ENCODE results near the gene GNPTG. TPM values are rescaled to one million over a fixed set of nuclear protein-coding genes. Genes with fewer than 3 reads are reported as not detected.

GNPTG gene
- total RNA-seq, 1 donor from 2014 or later, result 82.2 TPM

DNA sequence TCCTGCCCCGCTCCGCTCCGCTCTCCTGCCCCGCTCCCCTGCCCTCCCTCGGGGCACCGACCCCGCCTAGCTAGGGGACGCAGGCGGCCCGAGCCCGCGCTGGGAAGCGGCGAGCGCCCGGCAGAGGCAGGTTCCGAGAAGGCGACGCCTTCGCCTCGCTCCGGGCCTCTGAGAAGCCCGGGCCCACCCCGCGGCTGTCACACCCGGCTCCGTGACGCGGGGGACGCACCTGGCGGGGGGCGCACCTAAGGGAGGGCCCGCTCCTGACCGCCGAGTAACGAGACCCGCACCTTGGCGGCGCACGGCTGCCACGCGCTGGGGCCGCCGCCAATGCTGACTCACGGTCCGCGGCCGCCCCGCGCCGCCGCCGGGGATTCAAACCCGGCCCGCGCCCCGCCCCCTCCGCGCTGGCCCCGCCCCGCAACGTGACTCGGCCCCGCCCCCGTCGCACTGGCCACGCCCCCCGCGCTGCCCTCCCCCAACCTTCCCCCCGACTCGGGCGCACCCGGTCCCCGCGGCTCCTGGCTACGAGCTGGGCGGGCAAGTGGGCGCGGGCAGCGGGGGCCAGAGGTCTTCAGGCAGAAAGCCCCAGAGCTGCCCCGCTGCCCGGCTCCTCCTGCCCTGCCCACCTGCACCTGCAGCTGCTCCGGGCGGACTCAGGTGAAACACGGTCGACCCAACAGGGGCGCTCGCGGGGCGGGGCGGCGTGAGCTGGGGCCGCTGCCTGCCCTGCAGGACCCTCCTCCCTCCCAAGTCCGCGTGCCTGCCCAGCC is 27.8 kb downstream of the GNPTG start:
- intact Hi-C loops (cut with DNase I), result no loop called here

DNA sequence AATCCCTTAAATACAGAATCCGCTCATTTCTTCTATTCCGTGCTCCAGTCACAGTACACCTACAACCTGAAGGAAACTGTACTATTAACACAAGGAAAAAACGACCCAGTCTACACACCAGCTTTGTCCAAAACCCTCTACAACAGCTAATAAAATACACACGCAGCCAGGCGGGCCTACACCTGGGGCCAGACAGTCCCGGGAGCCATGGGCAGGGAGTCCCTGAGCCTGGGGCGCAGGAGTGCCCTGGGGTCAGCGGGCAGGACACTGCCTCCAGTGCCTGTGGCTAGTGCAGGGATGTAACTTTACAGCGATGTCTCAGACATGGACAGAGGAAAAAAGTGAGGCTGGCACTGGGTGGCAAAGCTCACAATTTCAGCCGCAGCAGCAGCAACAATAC is 28.5 kb downstream of the GNPTG start:
- ATAC-seq (no peak), DNase-seq (ENCODE audit: low spot score) (no peak)
- intact Hi-C loops (cut with DNase I), result no loop called here

More for the DNA sequence above, 27.8 kb downstream of the GNPTG start:
- DNase-seq (ENCODE audit: low spot score) (no peak), ATAC-seq (peak; percentile 48)

DNA sequence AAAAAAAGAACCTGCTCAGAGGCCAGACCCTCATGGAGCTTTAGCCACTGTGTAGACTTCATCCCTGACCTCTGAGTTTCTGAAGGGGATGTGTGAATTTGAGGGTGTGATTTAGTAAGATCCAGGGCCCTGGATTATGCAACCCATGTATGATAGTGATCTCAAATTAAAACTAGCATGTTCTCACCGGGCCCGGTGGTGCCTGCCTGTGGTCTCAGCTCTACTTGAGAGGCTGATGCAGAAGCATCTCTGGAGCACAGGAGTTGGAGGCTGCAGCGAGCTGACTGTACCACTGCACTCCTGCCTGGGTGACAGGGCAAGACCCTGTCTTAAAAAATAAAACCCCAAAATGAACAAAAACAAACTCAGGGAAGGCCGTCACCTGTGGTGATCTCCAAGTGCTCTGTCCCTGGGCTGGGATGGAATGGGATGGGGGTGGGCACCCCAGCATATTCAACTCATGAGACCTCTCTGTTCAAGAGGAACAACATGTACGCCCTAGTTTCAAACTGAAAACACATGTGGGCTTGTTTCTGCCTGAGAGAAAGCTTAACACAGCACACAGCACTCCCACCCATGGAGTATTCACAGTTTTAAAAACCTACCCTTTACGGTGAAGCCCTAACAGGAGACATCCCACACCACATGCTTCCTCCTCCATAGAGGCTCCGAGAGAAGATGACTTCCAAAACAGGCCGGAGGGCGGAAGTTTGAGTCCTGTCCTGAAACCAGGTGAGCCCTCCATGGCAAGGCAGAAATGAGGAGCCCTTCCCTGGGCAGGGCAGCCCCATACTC is 30.1 kb downstream of the GNPTG start:
- ATAC-seq, result no peak
- no peak for DNase-seq (ENCODE audit: low spot score)
- intact Hi-C loops (cut with DNase I), result no loop called here

DNA sequence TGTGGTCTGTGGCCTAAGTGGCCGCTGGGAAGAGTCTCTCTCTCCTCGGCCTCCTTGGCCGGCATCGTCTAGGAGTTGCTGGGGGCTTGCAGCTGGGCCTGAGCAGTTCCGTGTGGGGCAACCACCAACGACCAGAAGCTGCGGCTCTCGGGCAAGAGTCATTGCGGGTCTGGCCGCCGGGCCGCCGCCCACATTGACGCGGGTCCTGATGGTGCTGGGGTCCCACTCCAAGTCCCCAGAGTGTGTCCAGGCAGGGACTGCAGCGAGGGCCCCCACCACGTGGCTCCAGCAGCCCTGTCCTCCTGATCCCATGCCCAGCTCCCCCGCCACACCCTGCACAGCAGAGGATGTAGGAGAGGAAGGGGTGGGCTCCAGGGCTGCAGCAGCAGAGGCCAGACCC is 31.8 kb downstream of the GNPTG start:
- no peak for DNase-seq (ENCODE audit: low spot score)
- intact Hi-C loops (cut with DNase I), result no loop called here
- no peak for ATAC-seq

DNA sequence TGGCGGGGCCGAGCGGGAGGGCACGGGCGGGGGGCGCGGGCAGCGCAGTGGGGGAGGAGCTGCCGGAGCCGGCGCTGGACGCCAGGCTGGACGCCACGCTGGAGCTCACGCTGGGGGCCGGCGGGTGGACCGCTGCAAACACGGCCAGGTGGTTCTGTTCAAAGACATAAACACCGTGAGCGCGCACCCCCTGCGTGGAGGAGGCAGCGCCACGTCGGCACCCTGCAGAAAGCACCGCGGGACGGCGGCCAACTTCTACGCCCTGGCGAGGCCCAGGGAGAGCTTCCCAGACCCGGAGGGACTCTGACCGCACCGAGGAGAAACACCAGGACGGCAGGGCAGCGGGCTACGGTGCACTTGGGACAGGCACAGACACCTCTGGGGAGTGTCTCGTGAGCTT is 33.5 kb downstream of the GNPTG start:
- no peak for ATAC-seq
- intact Hi-C loops (cut with DNase I), result no loop called here

DNA sequence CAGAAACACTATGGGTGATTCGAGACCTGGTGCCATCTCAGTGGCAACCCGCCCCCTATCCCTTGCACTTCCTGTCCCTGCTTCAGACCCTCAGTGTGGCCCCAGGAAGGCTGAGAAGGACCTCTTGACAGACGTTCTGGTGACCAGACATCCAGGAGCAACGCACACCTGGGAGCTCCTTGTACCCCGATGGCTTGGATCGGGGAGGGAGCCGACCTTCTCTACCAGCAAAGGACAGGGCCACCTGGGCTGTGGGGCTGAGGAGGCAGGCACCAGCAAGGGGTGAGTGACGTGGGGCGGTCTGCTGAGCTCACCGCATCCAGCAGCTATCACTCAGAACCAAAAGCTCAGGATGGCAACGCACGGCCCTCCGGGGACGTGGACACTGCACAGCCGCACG is 35.6 kb downstream of the GNPTG start:
- ATAC-seq, result no peak

More for the DNA sequence above, 33.5 kb downstream of the GNPTG start:
- no peak for DNase-seq (ENCODE audit: low spot score)

DNA sequence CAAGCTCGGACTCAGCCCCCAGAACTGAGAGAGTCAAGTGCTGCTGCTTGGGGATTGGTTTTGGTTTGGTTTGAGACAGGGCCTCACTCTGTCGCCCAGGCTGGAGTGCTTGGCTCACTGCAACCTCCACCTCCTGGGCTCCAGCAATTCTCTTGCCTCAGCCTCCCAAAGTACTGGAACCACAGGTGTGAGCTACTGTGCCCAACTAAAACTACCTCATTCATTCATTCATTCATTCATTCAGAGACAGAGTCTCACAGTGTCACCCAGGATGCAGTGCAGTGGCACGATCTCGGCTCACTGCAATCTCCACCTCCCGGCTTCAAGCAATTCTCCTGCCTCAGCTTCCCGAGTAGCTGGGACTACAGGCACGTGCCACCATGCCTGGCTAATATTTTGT is 38.0 kb downstream of the GNPTG start:
- intact Hi-C loops (cut with DNase I), result no loop called here

More for the DNA sequence above, 35.6 kb downstream of the GNPTG start:
- intact Hi-C loops (cut with DNase I), result no loop called here
- DNase-seq (ENCODE audit: low spot score), result no peak

DNA sequence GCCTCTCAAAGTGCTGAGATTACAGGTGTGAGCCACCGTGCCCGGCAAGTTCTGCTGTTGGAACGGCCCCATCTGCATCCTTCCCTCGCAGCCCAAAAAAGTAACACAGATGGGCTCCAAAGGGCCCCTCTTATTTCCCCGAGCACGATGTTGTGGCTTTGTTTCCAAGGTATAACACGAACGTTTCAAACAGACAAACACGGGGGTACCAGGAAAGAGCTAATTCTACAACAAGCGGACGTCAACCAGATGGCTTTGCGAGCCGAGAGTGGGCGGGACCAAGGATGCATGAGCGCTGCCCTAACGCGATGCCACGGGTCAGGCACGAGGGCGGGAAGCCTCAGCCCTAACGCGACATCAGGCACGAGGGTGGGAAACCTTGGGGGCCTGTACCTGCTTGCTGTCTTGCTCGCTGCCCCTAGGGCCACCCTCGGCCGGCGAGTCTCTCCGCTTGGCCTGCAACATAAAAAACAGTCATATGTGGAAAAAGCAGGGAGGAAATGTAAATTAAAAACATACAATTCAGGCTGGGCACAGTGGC is 38.6 kb downstream of the GNPTG start:
- DNase-seq (ENCODE audit: low spot score) (no peak), ATAC-seq (no peak)
- intact Hi-C loops (cut with DNase I), result no loop called here

More for the DNA sequence above, 38.0 kb downstream of the GNPTG start:
- ATAC-seq, result no peak
- DNase-seq (ENCODE audit: low spot score), result no peak

DNA sequence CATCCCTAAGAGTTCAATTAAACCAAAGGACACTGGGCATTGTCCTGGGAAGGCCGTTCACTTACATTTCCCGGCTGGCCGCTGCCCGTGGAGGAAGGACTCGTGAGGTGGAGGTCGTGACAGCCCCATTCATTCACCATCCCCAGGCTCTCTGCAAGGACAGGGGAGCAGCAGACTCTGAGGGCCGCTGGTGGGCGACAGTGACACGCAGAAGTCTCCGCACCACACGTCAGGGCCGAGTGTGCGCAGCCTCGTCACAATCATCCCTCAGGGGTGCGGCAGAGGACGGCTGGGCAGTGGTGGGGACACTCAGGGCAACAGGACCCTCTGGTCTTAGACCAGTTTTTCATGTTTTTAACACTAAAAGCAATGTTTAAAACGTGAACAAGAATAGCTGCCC is 41.1 kb downstream of the GNPTG start:
- intact Hi-C loops (cut with DNase I), result no loop called here
- DNase-seq (ENCODE audit: low spot score), result no peak
- no peak for ATAC-seq

DNA sequence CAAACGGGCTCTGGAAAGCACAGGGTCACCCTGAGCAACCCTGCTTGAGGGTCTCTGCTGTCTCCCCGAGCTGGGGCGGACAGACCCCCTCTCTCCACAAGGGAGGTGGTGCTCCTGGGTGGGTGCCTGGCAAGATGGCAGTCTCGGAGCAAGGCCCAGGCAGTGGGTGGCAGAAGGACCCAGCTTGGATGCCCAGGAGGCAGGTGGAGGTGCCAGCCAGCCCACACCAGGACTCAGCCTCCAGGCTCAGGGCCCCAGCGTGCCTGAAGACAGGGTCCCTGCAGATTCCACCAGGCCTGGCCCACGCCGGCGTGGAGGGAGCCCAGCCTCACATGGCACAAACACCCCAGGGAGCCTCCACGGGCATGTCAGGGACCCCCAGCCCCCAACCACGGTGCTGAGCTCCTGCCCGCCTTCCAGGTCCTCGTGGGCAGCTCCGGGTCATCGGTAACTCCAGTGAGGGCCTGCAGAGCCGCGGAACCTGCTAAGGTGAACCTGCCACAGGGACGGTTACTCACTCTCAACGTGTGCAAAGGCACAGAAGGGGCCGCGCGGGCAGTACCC is 42.0 kb downstream of the GNPTG start:
- ATAC-seq, result no peak
- intact Hi-C loops (cut with DNase I), result no loop called here

DNA sequence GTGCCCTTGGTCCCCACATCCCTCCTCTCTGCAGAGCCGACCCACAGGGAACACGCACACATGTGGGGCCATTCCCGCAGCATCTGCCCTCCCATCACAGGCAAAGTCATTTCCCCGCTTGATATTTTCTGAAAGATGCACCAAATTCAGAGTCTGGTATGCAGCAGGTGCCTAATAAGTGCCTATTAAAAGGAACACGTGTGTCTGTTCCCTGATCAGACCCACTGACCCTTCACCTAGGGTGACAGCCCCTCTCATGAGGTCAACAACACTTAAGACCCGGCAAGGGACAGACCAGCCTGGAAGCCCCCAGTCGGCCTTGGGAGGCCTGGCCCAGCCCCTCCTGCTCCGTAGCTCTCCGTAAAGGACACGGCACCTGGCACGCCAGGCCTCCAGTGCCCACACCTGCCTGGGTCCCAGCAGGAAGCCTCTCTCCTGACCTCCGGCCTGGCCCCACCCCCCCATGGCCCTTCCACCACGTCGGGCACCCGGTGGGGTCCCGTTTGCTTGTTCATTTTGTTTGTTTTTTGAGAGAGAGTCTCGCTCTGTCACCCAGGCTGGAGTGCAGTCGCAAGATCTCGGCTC is 42.7 kb downstream of the GNPTG start:
- DNase-seq (ENCODE audit: low spot score) (no peak), ATAC-seq (no peak)
- intact Hi-C loops (cut with DNase I), result no loop called here

More for the DNA sequence above, 42.0 kb downstream of the GNPTG start:
- DNase-seq (ENCODE audit: low spot score), result no peak

DNA sequence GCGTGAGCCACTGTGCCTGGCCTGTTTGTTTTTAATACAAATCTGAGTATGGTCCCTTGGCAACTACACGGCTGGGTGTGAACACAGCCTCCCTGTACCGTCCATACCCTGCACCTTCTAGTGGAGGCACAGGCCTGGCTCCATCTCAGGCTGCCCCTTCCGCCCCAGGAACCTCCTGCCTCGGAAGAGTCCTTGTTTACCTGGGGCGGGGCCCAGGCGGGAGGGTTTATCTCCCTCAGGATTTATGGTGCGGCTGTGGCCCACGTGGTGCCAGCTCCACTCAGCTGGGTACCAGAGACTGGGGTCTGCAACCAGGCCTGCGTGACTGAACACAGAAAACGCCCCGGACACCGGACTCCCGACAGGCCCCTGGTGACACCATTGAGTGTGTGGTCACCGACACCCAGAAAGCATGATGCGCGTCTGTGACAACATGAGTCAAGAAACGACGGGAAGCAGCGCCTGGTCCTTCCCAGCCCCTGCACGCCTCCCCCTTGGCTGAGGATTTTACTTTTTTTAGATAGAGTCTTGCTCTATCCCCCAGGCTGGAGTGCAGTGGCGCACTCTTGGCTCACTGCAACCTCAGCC is 43.8 kb downstream of the GNPTG start:
- ATAC-seq, result no peak
- intact Hi-C loops (cut with DNase I), result no loop called here
- no peak for DNase-seq (ENCODE audit: low spot score)

DNA sequence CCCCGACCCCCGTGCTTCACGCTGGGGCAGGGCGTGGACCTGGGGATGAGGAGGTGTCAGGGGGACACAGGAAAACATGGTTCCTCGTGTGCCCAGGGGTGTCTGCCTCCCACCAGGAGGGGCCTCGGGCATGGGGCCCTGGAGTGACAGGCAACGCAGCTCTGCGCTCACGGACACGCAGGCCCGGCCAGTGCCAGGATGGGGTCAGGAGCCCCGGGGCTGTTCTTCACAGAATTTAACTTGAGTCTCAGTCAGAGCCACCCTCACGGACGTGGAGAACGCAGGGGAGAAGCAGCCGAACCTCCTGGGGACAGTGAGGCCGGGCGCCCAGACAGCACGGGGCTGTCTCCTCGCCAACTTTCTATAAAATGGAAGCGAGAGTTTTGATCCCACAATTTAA is 46.0 kb downstream of the GNPTG start:
- ATAC-seq (no peak), DNase-seq (ENCODE audit: low spot score) (no peak)
- intact Hi-C loops (cut with DNase I), result no loop called here

DNA sequence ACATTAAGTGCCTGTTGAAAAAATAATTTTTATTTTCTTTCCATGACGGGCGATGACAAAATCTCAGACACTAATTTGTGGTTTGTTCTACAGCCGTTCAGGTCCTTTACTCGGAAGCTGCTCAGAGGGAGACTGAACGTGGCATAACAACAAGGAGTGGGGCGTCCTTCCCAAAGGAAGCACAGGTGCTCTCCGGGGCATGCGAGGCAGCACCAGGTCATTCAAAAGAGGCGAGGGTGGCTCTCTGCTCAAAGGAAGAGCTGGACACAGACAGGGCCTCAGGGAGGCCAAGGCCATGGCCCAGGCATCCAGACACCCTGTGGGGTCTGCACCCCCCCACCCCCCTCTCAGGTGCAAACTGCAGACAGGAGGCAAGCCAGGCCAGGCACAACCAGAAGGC is 46.6 kb downstream of the GNPTG start:
- intact Hi-C loops (cut with DNase I), result no loop called here
- no peak for ATAC-seq
- DNase-seq (ENCODE audit: low spot score), result no peak

DNA sequence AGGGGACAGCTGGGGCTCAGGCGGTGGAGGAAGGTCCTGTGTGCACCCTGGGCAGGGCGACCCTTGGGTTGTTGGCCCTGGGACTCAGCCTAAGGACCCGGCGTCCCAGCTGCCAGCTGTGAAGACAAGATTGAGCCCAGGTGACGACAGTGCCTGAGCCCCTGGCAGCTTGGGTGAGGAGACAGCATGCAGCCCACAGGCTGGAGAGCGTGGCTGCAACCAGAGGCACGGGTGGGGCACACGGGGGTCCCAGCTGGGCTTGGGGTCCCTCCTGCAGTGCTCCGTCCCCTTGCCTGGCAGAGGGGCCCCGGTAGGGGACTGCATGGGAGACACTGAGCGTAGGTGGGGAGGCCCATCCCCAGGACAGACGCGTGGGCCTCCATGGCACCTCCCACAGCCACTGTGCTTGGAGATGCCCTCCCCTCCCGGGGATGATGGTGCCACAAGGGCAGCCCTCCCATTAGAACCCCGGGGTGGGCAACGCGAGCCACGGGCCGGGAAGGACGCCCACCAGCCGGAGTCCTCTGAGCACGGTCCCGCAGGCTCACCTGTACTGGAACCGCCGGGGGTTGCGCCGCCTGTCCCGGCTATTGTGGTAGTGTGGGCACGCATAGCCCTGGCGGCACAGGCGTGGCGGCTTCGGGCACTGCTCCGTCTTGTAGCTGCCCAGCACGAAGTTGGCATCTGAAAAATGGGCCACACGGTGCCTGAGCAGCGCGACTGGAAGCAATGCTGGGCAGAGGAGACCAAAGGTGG is 47.3 kb downstream of the GNPTG start:
- intact Hi-C loops (cut with DNase I), result no loop called here
- ATAC-seq (peak; percentile 24), DNase-seq (ENCODE audit: low spot score) (no peak)

DNA sequence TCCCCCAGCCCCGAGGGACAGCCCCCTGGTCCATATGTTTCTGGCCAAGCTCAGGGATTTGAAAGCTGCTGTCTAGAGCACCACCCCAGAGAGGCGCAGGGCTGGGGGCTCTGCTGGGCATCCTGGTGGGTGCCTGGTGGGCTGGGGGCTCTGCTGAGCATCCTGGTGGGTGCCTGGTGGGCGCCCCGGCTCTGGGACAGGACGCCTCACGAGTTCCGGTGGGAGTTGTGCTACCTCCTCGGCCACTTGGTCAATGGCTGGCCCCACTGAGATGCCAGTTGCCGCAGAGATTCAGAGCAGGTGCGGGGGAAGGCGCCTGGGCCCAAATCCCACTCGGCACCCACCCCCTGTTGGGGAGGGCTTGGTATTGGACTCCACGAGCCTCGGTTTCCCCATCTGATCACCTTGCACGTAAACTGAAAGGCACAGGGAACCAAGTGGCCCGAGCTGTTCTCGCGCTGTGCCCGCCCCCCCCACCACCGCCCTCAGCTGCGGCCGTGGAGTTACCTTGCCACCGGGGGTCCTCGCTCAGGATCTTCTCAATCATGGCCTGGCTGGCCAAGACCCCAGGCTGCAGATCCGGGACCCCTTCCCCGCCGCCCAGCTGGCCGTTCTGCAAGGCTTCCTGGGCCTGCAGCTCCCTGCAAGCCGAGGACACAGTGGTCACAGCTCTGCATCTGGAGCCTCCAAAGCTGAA is 49.5 kb downstream of the GNPTG start:
- ATAC-seq (no peak), DNase-seq (ENCODE audit: low spot score) (no peak)
- intact Hi-C loops (cut with DNase I), result no loop called here

DNA sequence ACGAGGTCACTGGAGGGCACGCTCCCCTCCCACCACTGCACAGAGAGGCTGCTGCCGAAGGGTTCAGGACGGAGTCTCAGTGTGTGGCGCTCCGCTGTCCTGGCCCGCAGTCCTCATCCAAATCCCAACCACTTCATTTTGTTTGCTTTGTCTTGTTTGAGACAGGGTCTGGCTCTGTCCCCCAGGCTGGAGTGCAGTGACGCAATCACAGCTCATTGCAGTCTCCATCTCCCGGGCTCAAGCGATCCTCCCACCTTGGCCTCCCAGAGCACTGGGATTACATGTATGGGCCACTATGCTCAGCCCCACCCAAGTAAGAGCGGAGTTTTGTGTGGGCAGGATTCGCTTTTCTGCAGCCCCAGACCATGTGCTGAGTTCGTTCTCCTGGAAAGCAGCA is 50.0 kb downstream of the GNPTG start:
- no peak for ATAC-seq
- no peak for DNase-seq (ENCODE audit: low spot score)
- intact Hi-C loops (cut with DNase I), result no loop called here

DNA sequence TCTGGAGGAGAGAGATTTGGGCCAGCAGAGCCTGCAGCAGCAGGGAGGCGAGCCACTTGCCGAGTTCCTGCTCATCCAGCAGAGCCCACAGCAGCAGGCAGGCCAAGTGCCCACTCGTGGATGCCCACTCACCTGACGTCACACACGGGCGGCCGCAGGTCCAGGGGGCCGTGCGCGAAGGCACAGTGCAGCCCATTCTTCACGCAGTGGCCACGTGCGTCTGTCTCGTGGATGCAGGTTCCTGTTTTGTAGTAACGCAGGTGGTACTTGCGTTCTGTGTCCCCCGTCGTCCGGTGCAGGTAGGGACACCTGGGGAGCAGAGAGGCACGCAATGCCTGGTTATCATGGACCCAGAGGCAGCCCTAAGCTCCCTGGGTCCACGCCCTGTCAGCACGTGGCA is 51.3 kb downstream of the GNPTG start:
- ATAC-seq (no peak), DNase-seq (ENCODE audit: low spot score) (no peak)
- intact Hi-C loops (cut with DNase I), result no loop called here

Data from sciatic nerve (tissue), 2 donors.